HepG2 (cell line): Measurements from ENCODE around the gene PEX3. TPM values are rescaled to one million over a fixed set of nuclear protein-coding genes. Genes with fewer than 3 reads are reported as not detected.

Source experiments
- ELF4 ChIP-seq: sonication (generic); formaldehyde crosslinking; IDR thresholded peaks from 2 replicates; pipeline ENCODE4 v1.5.0; 2020; ENCODE audit warnings: missing genetic modification reagents, mild to moderate bottlenecking, moderate library complexity, borderline replicate concordance
- ESRRA ChIP-seq: sonication (generic); formaldehyde crosslinking; IDR thresholded peaks from 2 replicates; pipeline ENCODE4 v1.5.1; 2020; ENCODE audit warnings: mild to moderate bottlenecking, low read depth, missing genetic modification reagents
- ETV6 ChIP-seq: sonication (generic); formaldehyde crosslinking; conservative IDR thresholded peaks from 2 replicates; pipeline ENCODE4 v1.4.0; 2020; ENCODE audit warnings: missing genetic modification reagents
- FIP1L1 ChIP-seq: fragments of 200-400 bp; formaldehyde crosslinking; IDR thresholded peaks from 2 replicates; pipeline ENCODE4 v1.6.1; 2018; ENCODE audit warnings: low read depth, mild to moderate bottlenecking, low read length, moderate library complexity, borderline replicate concordance; ENCODE audit not compliant: insufficient read depth
- MED13 ChIP-seq: sonication (generic); formaldehyde crosslinking; IDR thresholded peaks from 2 replicates; pipeline ENCODE4 v1.5.0; 2020; ENCODE audit warnings: missing genetic modification reagents
- PHF5A ChIP-seq: IDR thresholded peaks from one replicate; pipeline ENCODE4 v1.6.1; 2018; ENCODE audit warnings: low read depth, missing genetic modification reagents; ENCODE audit not compliant: unreplicated experiment
- SALL2 ChIP-seq: sonication (generic); formaldehyde crosslinking; IDR thresholded peaks from 2 replicates; pipeline ENCODE4 v1.8.1; 2023; ENCODE audit warnings: mild to moderate bottlenecking, missing genetic modification reagents, inconsistent platforms
- SETDB1 ChIP-seq: sonication (generic); formaldehyde crosslinking; IDR thresholded peaks from 2 replicates; pipeline ENCODE4 v1.5.1; 2020; ENCODE audit warnings: missing genetic modification reagents, mild to moderate bottlenecking, borderline replicate concordance
- SRSF4 ChIP-seq: fragments of 200-400 bp; formaldehyde crosslinking; IDR thresholded peaks from one replicate; pipeline ENCODE4 v1.6.1; 2018; ENCODE audit warnings: mild to moderate bottlenecking, low read depth, low read length, moderate library complexity; ENCODE audit not compliant: poor library complexity, severe bottlenecking
- TBX2 ChIP-seq: sonication (generic); formaldehyde crosslinking; IDR thresholded peaks from 2 replicates; pipeline ENCODE4 v1.5.0; 2020; ENCODE audit warnings: missing genetic modification reagents, mild to moderate bottlenecking, borderline replicate concordance
- THAP11 ChIP-seq: IDR thresholded peaks from 2 replicates; pipeline ENCODE4 v1.6.1; 2016; ENCODE audit warnings: missing biosample characterization, missing genetic modification reagents
- YEATS2 ChIP-seq: sonication (generic); formaldehyde crosslinking; IDR thresholded peaks from 2 replicates; pipeline ENCODE4 v1.4.0; 2020; ENCODE audit warnings: missing genetic modification reagents, borderline replicate concordance
- ZFAT ChIP-seq: sonication (generic); formaldehyde crosslinking; conservative IDR thresholded peaks from 2 replicates; pipeline ENCODE4 v1.8.1; 2023; ENCODE audit warnings: missing genetic modification reagents, inconsistent platforms
- ZFP62 ChIP-seq: sonication (generic); formaldehyde crosslinking; IDR thresholded peaks from 2 replicates; pipeline ENCODE4 v1.4.0; 2020; ENCODE audit warnings: missing genetic modification reagents
- ZMYM2 ChIP-seq: sonication (generic); formaldehyde crosslinking; IDR thresholded peaks from 2 replicates; pipeline ENCODE4 v1.8.0; 2022; ENCODE audit warnings: mild to moderate bottlenecking, missing genetic modification reagents
- ZNF670 ChIP-seq: sonication (generic); formaldehyde crosslinking; IDR thresholded peaks from 2 replicates; pipeline ENCODE4 v1.8.0; 2022; ENCODE audit warnings: mild to moderate bottlenecking, missing genetic modification reagents, borderline replicate concordance
- ZNF772 ChIP-seq: sonication (generic); formaldehyde crosslinking; IDR thresholded peaks from 2 replicates; pipeline ENCODE4 v1.5.0; 2020; ENCODE audit warnings: mild to moderate bottlenecking, missing genetic modification reagents
- ZNF773 ChIP-seq: sonication (generic); formaldehyde crosslinking; IDR thresholded peaks from 2 replicates; pipeline ENCODE4 v1.4.0; 2020; ENCODE audit warnings: missing genetic modification reagents, borderline replicate concordance
- polyA plus RNA-seq, 8 experiments: library from polyadenylated mRNA; depleted of rRNA in 3 of 8; stranded (reverse) in 7 of 8; unstranded in 1 of 8; fragments of >200 nt; fragmentation: Illumina TruSeq in 4 of 8; extraction: Trizol in 4 of 8; gene quantifications; 2 replicates each; pipeline versions ENCODE4 v1.2.1 to v1.2.3, GENCODE V29; 2011 to 2016; ENCODE audit warnings: low read depth in 4 of 8, missing spikeins in 1 of 8, mixed read lengths in 1 of 8; ENCODE audit not compliant: insufficient read depth in 1 of 8
- total RNA-seq, 5 experiments: library from RNA; depleted of rRNA; stranded (reverse); fragments of >200 nt; fragmentation: Illumina TruSeq; extraction: Trizol; gene quantifications; 2 replicates each; pipeline ENCODE4 v1.2.3, GENCODE V29; 2016; ENCODE audit warnings: low read depth in 1 of 5
- TF ChIP-seq, protein P1 (sequence below): sonication (generic); formaldehyde crosslinking; IDR thresholded peaks from 2 replicates; pipeline ENCODE4 v1.5.0; 2020; ENCODE audit warnings: missing genetic modification reagents
- TF ChIP-seq, protein P2 (sequence below): sonication (generic); formaldehyde crosslinking; IDR thresholded peaks from 2 replicates; pipeline ENCODE4 v1.4.0; 2020; ENCODE audit warnings: missing genetic modification reagents
- TF ChIP-seq, protein P3 (sequence below): sonication (generic); formaldehyde crosslinking; IDR thresholded peaks from 2 replicates; pipeline ENCODE4 v1.8.1; 2022; ENCODE audit warnings: low read depth, mild to moderate bottlenecking, missing genetic modification reagents
- TF ChIP-seq, protein P4 (sequence below): IDR thresholded peaks from 2 replicates; pipeline ENCODE4 v1.6.1; 2012; ENCODE audit warnings: low read length, improper control_type of control experiment
- TF ChIP-seq, protein P5 (sequence below): sonication (generic); formaldehyde crosslinking; IDR thresholded peaks from 2 replicates; pipeline ENCODE4 v1.5.0; 2020; ENCODE audit warnings: mild to moderate bottlenecking, missing genetic modification reagents

Gene PEX3
- total and polyA plus RNA-seq, 2 of the 13 experiments (the other 11 are each of a cell fraction or from before 2014, with no cell fraction given), result 30.9 to 40.8 TPM

DNA sequence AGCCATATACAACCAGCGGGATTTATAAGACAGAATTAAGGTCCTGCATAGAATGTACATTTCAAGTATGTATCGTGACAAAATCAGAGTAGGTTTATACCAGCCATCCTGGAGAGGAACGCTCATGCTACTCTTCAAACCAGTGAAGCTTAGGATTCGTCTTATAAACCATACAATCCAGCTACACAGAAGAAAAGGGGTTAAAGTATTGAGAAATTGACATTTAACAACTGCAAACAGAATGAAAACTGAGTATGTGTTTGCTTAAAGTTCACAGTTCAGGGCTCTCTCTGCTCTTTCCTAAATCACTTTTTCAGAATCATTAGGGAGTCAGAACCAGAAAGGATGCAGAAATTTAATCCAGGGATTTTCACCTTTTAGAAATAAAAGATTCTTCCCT lies 18.0 kb upstream of the PEX3 start (continued):
- TF ChIP-seq YEATS2 (no peak), ETV6 (CRISPR knock-in tag) (no peak), SETDB1 (CRISPR knock-in tag) (no peak), ZMYM2 (no peak), SALL2 (no peak; the same call in 1 of the 2 replicates), ZFAT (no peak), ZNF772 (CRISPR knock-in tag) (no peak), TBX2 (CRISPR knock-in tag) (peak; percentile 46; the same call in 1 of the 2 replicates), ZFP62 (CRISPR knock-in tag) (no peak), MED13 (CRISPR knock-in tag) (no peak), ZNF670 (CRISPR knock-in tag) (0 out of 2 replicates have a peak, but pooled peaks have one; percentile 39), ESRRA (CRISPR knock-in tag) (no peak), PHF5A (no peak), THAP11 (CRISPR knock-in tag) (peak; percentile 55), ZNF773 (no peak), FIP1L1 (no peak), ELF4 (CRISPR knock-in tag) (no peak), SRSF4 (no peak)
- TF ChIP-seq, protein P1, sequence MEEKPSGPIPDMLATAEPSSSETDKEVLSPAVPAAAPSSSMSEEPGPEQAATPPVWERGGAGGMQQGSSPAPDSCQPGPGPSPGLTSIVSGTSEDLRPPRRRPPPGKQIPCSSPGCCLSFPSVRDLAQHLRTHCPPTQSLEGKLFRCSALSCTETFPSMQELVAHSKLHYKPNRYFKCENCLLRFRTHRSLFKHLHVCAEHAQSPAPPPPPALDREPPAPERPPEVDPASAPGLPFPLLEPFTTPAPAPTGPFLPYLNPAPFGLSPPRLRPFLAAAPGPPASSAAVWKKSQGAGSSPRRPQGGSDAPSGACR, result no peak
- TF ChIP-seq, protein P2, sequence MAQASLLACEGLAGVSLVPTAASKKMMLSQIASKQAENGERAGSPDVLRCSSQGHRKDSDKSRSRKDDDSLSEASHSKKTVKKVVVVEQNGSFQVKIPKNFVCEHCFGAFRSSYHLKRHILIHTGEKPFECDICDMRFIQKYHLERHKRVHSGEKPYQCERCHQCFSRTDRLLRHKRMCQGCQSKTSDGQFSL, result no peak
- TF ChIP-seq, protein P3, sequence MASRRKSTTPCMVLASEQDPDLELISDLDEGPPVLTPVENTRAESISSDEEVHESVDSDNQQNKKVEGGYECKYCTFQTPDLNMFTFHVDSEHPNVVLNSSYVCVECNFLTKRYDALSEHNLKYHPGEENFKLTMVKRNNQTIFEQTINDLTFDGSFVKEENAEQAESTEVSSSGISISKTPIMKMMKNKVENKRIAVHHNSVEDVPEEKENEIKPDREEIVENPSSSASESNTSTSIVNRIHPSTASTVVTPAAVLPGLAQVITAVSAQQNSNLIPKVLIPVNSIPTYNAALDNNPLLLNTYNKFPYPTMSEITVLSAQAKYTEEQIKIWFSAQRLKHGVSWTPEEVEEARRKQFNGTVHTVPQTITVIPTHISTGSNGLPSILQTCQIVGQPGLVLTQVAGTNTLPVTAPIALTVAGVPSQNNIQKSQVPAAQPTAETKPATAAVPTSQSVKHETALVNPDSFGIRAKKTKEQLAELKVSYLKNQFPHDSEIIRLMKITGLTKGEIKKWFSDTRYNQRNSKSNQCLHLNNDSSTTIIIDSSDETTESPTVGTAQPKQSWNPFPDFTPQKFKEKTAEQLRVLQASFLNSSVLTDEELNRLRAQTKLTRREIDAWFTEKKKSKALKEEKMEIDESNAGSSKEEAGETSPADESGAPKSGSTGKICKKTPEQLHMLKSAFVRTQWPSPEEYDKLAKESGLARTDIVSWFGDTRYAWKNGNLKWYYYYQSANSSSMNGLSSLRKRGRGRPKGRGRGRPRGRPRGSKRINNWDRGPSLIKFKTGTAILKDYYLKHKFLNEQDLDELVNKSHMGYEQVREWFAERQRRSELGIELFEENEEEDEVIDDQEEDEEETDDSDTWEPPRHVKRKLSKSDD (CRISPR knock-in tag), result no peak
- TF ChIP-seq, protein P4, sequence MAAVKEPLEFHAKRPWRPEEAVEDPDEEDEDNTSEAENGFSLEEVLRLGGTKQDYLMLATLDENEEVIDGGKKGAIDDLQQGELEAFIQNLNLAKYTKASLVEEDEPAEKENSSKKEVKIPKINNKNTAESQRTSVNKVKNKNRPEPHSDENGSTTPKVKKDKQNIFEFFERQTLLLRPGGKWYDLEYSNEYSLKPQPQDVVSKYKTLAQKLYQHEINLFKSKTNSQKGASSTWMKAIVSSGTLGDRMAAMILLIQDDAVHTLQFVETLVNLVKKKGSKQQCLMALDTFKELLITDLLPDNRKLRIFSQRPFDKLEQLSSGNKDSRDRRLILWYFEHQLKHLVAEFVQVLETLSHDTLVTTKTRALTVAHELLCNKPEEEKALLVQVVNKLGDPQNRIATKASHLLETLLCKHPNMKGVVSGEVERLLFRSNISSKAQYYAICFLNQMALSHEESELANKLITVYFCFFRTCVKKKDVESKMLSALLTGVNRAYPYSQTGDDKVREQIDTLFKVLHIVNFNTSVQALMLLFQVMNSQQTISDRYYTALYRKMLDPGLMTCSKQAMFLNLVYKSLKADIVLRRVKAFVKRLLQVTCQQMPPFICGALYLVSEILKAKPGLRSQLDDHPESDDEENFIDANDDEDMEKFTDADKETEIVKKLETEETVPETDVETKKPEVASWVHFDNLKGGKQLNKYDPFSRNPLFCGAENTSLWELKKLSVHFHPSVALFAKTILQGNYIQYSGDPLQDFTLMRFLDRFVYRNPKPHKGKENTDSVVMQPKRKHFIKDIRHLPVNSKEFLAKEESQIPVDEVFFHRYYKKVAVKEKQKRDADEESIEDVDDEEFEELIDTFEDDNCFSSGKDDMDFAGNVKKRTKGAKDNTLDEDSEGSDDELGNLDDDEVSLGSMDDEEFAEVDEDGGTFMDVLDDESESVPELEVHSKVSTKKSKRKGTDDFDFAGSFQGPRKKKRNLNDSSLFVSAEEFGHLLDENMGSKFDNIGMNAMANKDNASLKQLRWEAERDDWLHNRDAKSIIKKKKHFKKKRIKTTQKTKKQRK, result no peak
- TF ChIP-seq, protein P5, sequence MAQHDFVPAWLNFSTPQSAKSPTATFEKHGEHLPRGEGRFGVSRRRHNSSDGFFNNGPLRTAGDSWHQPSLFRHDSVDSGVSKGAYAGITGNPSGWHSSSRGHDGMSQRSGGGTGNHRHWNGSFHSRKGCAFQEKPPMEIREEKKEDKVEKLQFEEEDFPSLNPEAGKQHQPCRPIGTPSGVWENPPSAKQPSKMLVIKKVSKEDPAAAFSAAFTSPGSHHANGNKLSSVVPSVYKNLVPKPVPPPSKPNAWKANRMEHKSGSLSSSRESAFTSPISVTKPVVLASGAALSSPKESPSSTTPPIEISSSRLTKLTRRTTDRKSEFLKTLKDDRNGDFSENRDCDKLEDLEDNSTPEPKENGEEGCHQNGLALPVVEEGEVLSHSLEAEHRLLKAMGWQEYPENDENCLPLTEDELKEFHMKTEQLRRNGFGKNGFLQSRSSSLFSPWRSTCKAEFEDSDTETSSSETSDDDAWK, result no peak
